Panc1 (cell line): Measurements from ENCODE around the gene POLR1C. TPM values are rescaled to one million over a fixed set of nuclear protein-coding genes. Genes with fewer than 3 reads are reported as not detected.

Experiments
- ATAC-seq: fragments of 200-7000 bp; cut with Tn5 transposase; 2 replicates; pipeline ENCODE4 v1.9.1; 2020; ENCODE audit warnings: mild to moderate bottlenecking, moderate library complexity
- BruUV-seq: library from RNA; stranded (reverse); fragments of 400-500 nt; replicated peaks from 2 replicates; lab custom pipeline; 2021; lab: Mats Ljungman, UMichigan
- CTCF ChIA-PET: fragments of 300-600 bp; sonication (Branson Sonifier 250); formaldehyde crosslinking; loops from one replicate; lab custom pipeline; 2022; ENCODE audit warnings: antibody characterized with exemption; lab: Charles Lee
- POLR2A ChIA-PET: fragments of 300-600 bp; sonication (Branson Sonifier 250); formaldehyde crosslinking; loops from one replicate; lab custom pipeline; 2022; ENCODE audit warnings: antibody characterized with exemption; lab: Charles Lee
- DNase-seq: peaks from one replicate; pipeline ENCODE4 v3.0.0-alpha.2; 2010; ENCODE audit warnings: low read depth, low spot score
- H3K27ac ChIP-seq: 2 replicates; pipeline ENCODE4 v1.5.1; 2011; ENCODE audit warnings: mild to moderate bottlenecking, low read length, inconsistent platforms
- H3K27me3 ChIP-seq: fragments of 200-500 bp; sonication (Bioruptor generic); 2 replicates; pipeline ENCODE4 v1.6.0; 2014; ENCODE audit warnings: low read length, inconsistent platforms; ENCODE audit not compliant: control insufficient read depth, insufficient read depth
- H3K36me3 ChIP-seq: fragments of 200-500 bp; sonication (Bioruptor generic); 2 replicates; pipeline ENCODE4 v1.5.1; 2014; ENCODE audit warnings: inconsistent platforms, mild to moderate bottlenecking, low read length, moderate library complexity; ENCODE audit not compliant: control insufficient read depth, insufficient read depth
- H3K4me1 ChIP-seq: 2 replicates; pipeline ENCODE4 v1.5.1; 2011; ENCODE audit warnings: inconsistent platforms, mild to moderate bottlenecking, low read length, moderate library complexity; ENCODE audit not compliant: control insufficient read depth, insufficient read depth
- H3K4me3 ChIP-seq, 2 experiments: 2 replicates each; pipeline ENCODE4 v1.5.1; 2011 to 2012; ENCODE audit warnings: low read depth in 2 of 2, low read length in 2 of 2, mild to moderate bottlenecking in 2 of 2, inconsistent platforms in 1 of 2, moderate library complexity in 1 of 2
- H3K9me3 ChIP-seq: fragments of 200-500 bp; sonication (Bioruptor generic); 2 replicates; pipeline ENCODE4 v1.5.1; 2014; ENCODE audit warnings: low read depth, mild to moderate bottlenecking, inconsistent platforms, low read length, moderate library complexity; ENCODE audit not compliant: control insufficient read depth, insufficient read depth
- CTCF ChIP-seq: fragments of 450-650 bp; IDR thresholded peaks from 2 replicates; pipeline ENCODE4 v1.5.1; 2017; ENCODE audit warnings: mild to moderate bottlenecking
- POLR2AphosphoS5 ChIP-seq: IDR thresholded peaks from 2 replicates; pipeline ENCODE4 v1.6.1; 2012; ENCODE audit warnings: mild to moderate bottlenecking, low read depth, low read length, moderate library complexity
- SIN3A ChIP-seq: IDR thresholded peaks from 2 replicates; pipeline ENCODE4 v1.6.1; 2012; ENCODE audit warnings: low read depth, mild to moderate bottlenecking, low read length, moderate library complexity, borderline replicate concordance; ENCODE audit not compliant: insufficient read depth
- TCF7L2 ChIP-seq: IDR thresholded peaks from 2 replicates; pipeline ENCODE4 v1.6.1; 2011; ENCODE audit warnings: mild to moderate bottlenecking, low read depth, low read length, inconsistent platforms
- in situ Hi-C: cut with HindIII; loops from 2 replicates; pipeline ENCODE4 v1.10.0; 2016; ENCODE audit warnings: low sequenced_read_pairs, low pct_unique_long_range_greater_than_20kb
- intact Hi-C: fragments of 100-400 bp; cut with micrococcal nuclease; formaldehyde crosslinking; loops from one replicate; pipeline ENCODE4 v1.10.0; 2022; ENCODE audit not compliant: unreplicated experiment
- total RNA-seq: library from RNA; stranded (reverse); gene quantifications from one replicate; pipeline ENCODE4 v1.2.1, GENCODE V29; 2021; ENCODE audit not compliant: unreplicated experiment
- TF ChIP-seq, protein P1 (sequence below), 2 experiments: IDR thresholded peaks; 2 replicates each; pipeline ENCODE4 v1.6.1; 2011 to 2012; ENCODE audit warnings: low read depth in 2 of 2, control low read depth in 1 of 2, low read length in 1 of 2, mild to moderate bottlenecking in 1 of 2, moderate library complexity in 1 of 2; ENCODE audit not compliant: insufficient read depth in 1 of 2

POLR1C gene
- total RNA-seq, 1 experiment from 2014 or later: 65.1 TPM

DNA sequence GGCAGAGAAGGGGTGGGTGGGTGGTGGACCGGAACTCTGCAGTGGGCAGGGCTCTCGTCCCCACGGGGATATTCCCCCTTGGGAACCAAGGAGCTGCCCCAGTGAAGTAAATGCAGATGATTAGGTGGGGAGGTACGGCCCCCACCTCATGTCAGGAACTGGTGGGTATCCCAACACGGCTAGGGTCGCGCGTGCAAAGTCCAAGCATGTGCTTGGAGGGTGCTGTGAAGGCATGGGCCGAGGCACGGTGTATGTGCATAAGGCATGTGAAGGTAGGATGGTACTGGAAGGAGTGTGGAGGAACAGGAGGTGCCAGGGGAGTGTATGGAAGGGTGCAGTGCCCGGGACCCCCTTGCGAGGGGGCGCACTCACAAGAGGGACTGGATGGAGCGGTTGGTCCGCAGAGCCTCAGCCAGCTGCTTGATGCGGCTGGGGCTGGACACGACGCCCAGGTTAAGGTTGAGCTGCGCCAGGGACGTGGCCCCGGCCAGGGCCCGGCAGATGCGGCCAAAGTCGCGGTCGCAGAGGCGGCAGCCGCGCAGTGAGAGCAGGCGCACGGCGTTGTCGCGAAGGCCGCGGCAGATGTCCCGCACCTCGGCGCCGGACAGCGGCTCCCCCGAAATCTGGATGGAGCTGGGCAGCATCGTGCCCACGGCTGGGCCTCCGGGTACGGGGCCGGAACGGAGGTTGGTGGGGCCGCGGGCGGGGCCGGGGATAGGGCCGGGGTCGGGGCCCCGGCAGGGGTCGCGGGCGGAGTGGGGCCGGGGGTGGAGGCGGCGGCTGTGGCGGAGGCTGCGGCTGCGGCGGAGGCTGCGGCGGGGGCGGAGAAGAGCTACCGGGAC, 7.5 kb upstream of the POLR1C start:
- intact Hi-C loops: no loop called here
- in situ Hi-C loops: no loop called here
- ATAC-seq: peak; percentile 32

More for the DNA sequence above, 7.5 kb upstream of the POLR1C start:
- ChIA-PET CTCF (interaction anchor here (0.8 kb wide), 1 partner anchor 32 kb away, joined by 3 read pairs; the partner anchor contains the start of gene TJAP1), POLR2A (interaction anchor here (0.6 to 0.8 kb wide), 3 partner anchors 8 to 140 kb away, joined by 3 to 16 read pairs (median 3); partner anchors contain the start of gene ZNF318)
- no peaks in the 10 kb centered on the region for H3K27me3 ChIP-seq
- H3K9me3 ChIP-seq: no peaks in the 10 kb centered on the region
- BruUV-seq: no TSS peak
- H3K4me1 ChIP-seq: peaks cover 14% of the 10 kb centered on the region
- no peak for DNase-seq
- peak overlapping the region; percentile 52 to 59 for H3K4me3 ChIP-seq
- peak overlapping the region; percentile 48; the same call in 1 of the 2 replicates for H3K27ac ChIP-seq
- peaks cover 2% of the 10 kb centered on the region; the same call in 1 of the 2 replicates for H3K36me3 ChIP-seq
- no peak for TF ChIP-seq TCF7L2
- TF ChIP-seq, protein P1, sequence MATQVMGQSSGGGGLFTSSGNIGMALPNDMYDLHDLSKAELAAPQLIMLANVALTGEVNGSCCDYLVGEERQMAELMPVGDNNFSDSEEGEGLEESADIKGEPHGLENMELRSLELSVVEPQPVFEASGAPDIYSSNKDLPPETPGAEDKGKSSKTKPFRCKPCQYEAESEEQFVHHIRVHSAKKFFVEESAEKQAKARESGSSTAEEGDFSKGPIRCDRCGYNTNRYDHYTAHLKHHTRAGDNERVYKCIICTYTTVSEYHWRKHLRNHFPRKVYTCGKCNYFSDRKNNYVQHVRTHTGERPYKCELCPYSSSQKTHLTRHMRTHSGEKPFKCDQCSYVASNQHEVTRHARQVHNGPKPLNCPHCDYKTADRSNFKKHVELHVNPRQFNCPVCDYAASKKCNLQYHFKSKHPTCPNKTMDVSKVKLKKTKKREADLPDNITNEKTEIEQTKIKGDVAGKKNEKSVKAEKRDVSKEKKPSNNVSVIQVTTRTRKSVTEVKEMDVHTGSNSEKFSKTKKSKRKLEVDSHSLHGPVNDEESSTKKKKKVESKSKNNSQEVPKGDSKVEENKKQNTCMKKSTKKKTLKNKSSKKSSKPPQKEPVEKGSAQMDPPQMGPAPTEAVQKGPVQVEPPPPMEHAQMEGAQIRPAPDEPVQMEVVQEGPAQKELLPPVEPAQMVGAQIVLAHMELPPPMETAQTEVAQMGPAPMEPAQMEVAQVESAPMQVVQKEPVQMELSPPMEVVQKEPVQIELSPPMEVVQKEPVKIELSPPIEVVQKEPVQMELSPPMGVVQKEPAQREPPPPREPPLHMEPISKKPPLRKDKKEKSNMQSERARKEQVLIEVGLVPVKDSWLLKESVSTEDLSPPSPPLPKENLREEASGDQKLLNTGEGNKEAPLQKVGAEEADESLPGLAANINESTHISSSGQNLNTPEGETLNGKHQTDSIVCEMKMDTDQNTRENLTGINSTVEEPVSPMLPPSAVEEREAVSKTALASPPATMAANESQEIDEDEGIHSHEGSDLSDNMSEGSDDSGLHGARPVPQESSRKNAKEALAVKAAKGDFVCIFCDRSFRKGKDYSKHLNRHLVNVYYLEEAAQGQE (IDR thresholded peaks at IDR 0.05; ENCODE audit: insufficient read depth in 1 of 2, low read depth in 2 of 2, low read length in 1 of 2): no peak
- no peak for TF ChIP-seq CTCF
- TF ChIP-seq SIN3A: no peak
- TF ChIP-seq POLR2AphosphoS5: no peak
